Breast epithelium (tissue), 4 donors: ENCODE measurements around the gene TRIB2. TPM values are rescaled to one million over a fixed set of nuclear protein-coding genes. Genes with fewer than 3 reads are reported as not detected.

Source experiments
- DNase-seq, 2 donors: peaks; one replicate each; pipeline ENCODE4 v3.0.0-alpha.2; 2019; ENCODE audit warnings: low spot score in 2 of 2
- H3K27ac ChIP-seq, 2 donors: fragments of 200-600 bp; sonication (generic) in 1 of 2; one replicate each; pipeline ENCODE4 v1.5.1; 2016 to 2019; ENCODE audit warnings: mild to moderate bottlenecking in 1 of 2
- H3K27me3 ChIP-seq, 2 donors: fragments of 200-600 bp; sonication (generic) in 1 of 2; one replicate each; pipeline versions ENCODE4 v1.5.1 to v1.6.0; 2017 to 2019; ENCODE audit warnings: control low read depth in 1 of 2, mild to moderate bottlenecking in 1 of 2
- H3K36me3 ChIP-seq: fragments of 200-600 bp; one replicate; pipeline ENCODE4 v1.5.1; 2019
- H3K4me1 ChIP-seq, 2 donors: fragments of 200-600 bp; sonication (generic); one replicate each; pipeline ENCODE4 v1.5.1; 2016 to 2019; ENCODE audit warnings: control low read depth in 1 of 2
- H3K4me3 ChIP-seq, 3 donors: fragments of 200-600 bp; sonication (generic); 1 replicate in 2 of 3; 2 replicates in 1 of 3; pipeline ENCODE4 v1.5.1; 2016 to 2019; ENCODE audit warnings: mild to moderate bottlenecking in 3 of 3, moderate library complexity in 2 of 3
- H3K9me3 ChIP-seq, 2 donors: fragments of 200-600 bp; sonication (generic) in 1 of 2; one replicate each; pipeline ENCODE4 v1.5.1; 2016 to 2019; ENCODE audit warnings: control low read depth in 1 of 2
- CTCF ChIP-seq, 3 donors: fragments of 450-650 bp; IDR thresholded peaks; one replicate each; pipeline ENCODE4 v1.5.1; 2016 to 2017; ENCODE audit warnings: antibody characterized with exemption in 3 of 3, mild to moderate bottlenecking in 3 of 3, moderate library complexity in 3 of 3
- POLR2A ChIP-seq: fragments of 450-650 bp; IDR thresholded peaks from one replicate; pipeline ENCODE4 v1.6.1; 2016; ENCODE audit warnings: antibody characterized with exemption, mild to moderate bottlenecking, moderate library complexity
- POLR2AphosphoS5 ChIP-seq, 3 donors: sonication (generic); formaldehyde crosslinking; IDR thresholded peaks; one replicate each; pipeline ENCODE4 v1.6.1; 2017; ENCODE audit warnings: antibody characterized with exemption in 3 of 3
- intact Hi-C: fragments of 100-400 bp; cut with DNase I; formaldehyde crosslinking; loops from one replicate; pipeline ENCODE4 v1.15.1; 2023; ENCODE audit warnings: low total_unique reads
- total RNA-seq, 3 donors: library from RNA; depleted of rRNA; stranded (reverse); fragments of >200 nt; gene quantifications; one replicate each; pipeline ENCODE4 v1.1.0, GENCODE V29; 2016

Gene TRIB2
- 10 to 100 TPM; 17.6 to 62.9 (median 49.6) TPM for total RNA-seq

GRCh38 chr2:12716282-12717190, at the start of gene TRIB2:
Gene TRIB2 (plus strand): TSS chr2:12716936. CDS start chr2:12718308, 1,372 bp downstream.
- TF ChIP-seq POLR2AphosphoS5 (IDR thresholded peaks at IDR 0.05) (peak in 1 of 3 donors; percentile 54), CTCF (IDR thresholded peaks at IDR 0.05) (no peak)
- Histone ChIP-seq H3K9me3 (no peaks in the 10 kb centered on the region), H3K27me3 (no peaks in the 10 kb centered on the region), H3K36me3 (no peaks in the 10 kb centered on the region), H3K4me3 (peak within 1 kb of the TSS; percentile 70 to 84 (median 83)), H3K27ac (peak within 1 kb of the TSS; percentile 91 to 92), H3K4me1 (peaks cover 0 to 17% of the 10 kb centered on the region in 2 donors)
- DNase-seq: peak; percentile 68 to 77
- intact Hi-C loops: no loop called here

- Histone ChIP-seq H3K9me3 (peaks cover 0 to 20% of the 10 kb centered on the region in 2 donors), H3K27ac (no peak overlapping the region), H3K36me3 (no peaks in the 10 kb centered on the region), H3K27me3 (no peaks in the 10 kb centered on the region), H3K4me1 (no peaks in the 10 kb centered on the region), H3K4me3 (no peak overlapping the region)
- no peak for DNase-seq
- intact Hi-C loops: no loop called here
- TF ChIP-seq POLR2A: no peak
- TF ChIP-seq CTCF (IDR thresholded peaks at IDR 0.05): no peak
- TF ChIP-seq POLR2AphosphoS5 (IDR thresholded peaks at IDR 0.05): no peak
These were observed 47.7 kb upstream of the TRIB2 start for GRCh38 chr2:12669036-12669435.

- H3K36me3 ChIP-seq: no peaks in the 10 kb centered on the region
- TF ChIP-seq POLR2AphosphoS5 (IDR thresholded peaks at IDR 0.05): no peak
- TF ChIP-seq CTCF (IDR thresholded peaks at IDR 0.05): no peak
- TF ChIP-seq POLR2A: no peak
- intact Hi-C loops: no loop called here
These were observed 43.9 kb upstream of the TRIB2 start for GRCh38 chr2:12672711-12673315.

GRCh38 chr2:12674644-12675328, 42.0 kb upstream of the TRIB2 start:
- DNase-seq: no peak
- Histone ChIP-seq H3K27ac (no peak overlapping the region), H3K36me3 (no peaks in the 10 kb centered on the region), H3K9me3 (no peaks in the 10 kb centered on the region), H3K27me3 (no peaks in the 10 kb centered on the region), H3K4me3 (no peak overlapping the region), H3K4me1 (no peaks in the 10 kb centered on the region)
- TF ChIP-seq POLR2A (no peak), CTCF (IDR thresholded peaks at IDR 0.05) (no peak), POLR2AphosphoS5 (IDR thresholded peaks at IDR 0.05) (no peak)
- intact Hi-C loops: no loop called here

More at GRCh38 chr2:12672711-12673315, 43.9 kb upstream of the TRIB2 start:
- no peak for DNase-seq
- Histone ChIP-seq H3K27ac (no peak overlapping the region), H3K9me3 (peaks cover 0 to under 1% of the 10 kb centered on the region in 2 donors), H3K4me1 (no peaks in the 10 kb centered on the region), H3K4me3 (no peak overlapping the region), H3K27me3 (no peaks in the 10 kb centered on the region)
